ENCODE measurements around the gene KDM4B.

DNA sequence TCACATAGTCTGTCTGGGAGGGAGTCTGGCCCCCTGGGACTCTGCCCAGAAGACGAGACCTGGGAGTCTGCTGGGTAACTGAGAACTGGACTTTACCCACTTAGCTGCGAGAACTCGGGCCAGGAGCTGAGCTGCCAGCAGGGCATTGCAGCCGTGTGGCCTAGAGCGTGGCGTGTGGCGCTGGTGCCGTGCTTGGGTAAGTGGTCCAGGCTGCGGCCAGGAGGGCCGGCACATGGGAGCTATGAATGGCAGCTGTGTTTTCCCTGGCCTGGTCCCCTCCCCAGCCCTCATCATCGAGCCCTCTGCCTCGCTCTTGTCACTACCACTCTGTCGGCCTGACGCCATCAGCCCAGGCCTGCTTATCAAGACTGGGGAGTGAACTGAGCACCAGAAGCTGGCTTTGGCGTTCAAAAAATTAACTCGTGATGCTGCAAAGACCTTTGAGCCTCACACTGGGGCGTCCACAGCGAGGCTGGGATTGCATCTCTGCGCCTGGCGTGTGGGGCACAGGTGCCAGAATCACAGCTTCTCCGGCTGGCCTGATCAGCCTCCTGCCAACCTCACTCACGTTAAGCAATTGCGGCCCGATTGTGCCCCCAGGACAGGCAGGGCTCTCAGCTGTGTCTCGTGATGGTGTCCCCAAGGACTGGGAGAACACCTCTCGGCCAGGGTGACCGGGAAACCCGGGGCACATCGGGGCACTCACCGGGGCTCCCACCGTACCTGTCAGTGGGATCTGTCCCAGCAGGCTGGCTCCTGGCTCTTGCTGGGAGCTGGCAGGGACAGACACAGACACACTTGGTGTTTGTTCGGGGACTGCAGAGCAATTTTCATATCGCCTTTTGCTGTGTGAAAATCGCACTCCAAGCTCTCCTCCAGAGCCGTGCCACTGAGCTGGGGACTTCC lies 85.9 kb downstream of the KDM4B start:
- TF ChIP-seq FOXK2 (conservative IDR thresholded peaks at IDR 0.05 in 1 of 2, IDR thresholded peaks at IDR 0.05 in 1 of 2; ENCODE audit: low read depth in 2 of 2) (no peak), ZBTB1 (CRISPR knock-in tag; IDR thresholded peaks at IDR 0.05; ENCODE audit: borderline replicate concordance, low read depth) (no peak), ZNF24 (IDR thresholded peaks at IDR 0.05) (no peak), KAT7 (CRISPR knock-in tag; IDR thresholded peaks at IDR 0.05; ENCODE audit: borderline replicate concordance) (no peak), TFAM (CRISPR knock-in tag; conservative IDR thresholded peaks at IDR 0.05) (no peak), ZNF830 (CRISPR knock-in tag; IDR thresholded peaks at IDR 0.05) (no peak), MAFG (tag; conservative IDR thresholded peaks at IDR 0.05) (no peak), ZNF143 (CRISPR knock-in tag; IDR thresholded peaks at IDR 0.05) (no peak)
- TF ChIP-seq, protein P1, sequence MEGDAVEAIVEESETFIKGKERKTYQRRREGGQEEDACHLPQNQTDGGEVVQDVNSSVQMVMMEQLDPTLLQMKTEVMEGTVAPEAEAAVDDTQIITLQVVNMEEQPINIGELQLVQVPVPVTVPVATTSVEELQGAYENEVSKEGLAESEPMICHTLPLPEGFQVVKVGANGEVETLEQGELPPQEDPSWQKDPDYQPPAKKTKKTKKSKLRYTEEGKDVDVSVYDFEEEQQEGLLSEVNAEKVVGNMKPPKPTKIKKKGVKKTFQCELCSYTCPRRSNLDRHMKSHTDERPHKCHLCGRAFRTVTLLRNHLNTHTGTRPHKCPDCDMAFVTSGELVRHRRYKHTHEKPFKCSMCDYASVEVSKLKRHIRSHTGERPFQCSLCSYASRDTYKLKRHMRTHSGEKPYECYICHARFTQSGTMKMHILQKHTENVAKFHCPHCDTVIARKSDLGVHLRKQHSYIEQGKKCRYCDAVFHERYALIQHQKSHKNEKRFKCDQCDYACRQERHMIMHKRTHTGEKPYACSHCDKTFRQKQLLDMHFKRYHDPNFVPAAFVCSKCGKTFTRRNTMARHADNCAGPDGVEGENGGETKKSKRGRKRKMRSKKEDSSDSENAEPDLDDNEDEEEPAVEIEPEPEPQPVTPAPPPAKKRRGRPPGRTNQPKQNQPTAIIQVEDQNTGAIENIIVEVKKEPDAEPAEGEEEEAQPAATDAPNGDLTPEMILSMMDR (IDR thresholded peaks at IDR 0.05 in 2 of 3, conservative IDR thresholded peaks at IDR 0.05 in 1 of 3; ENCODE audit: insufficient read depth in 2 of 3, low read depth in 1 of 3, low read length in 3 of 3), result no peak
- TF ChIP-seq, protein P2, sequence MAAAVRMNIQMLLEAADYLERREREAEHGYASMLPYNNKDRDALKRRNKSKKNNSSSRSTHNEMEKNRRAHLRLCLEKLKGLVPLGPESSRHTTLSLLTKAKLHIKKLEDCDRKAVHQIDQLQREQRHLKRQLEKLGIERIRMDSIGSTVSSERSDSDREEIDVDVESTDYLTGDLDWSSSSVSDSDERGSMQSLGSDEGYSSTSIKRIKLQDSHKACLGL (CRISPR knock-in tag; IDR thresholded peaks at IDR 0.05; ENCODE audit: borderline replicate concordance, poor library complexity, severe bottlenecking), result no peak
- TF ChIP-seq, protein P3, sequence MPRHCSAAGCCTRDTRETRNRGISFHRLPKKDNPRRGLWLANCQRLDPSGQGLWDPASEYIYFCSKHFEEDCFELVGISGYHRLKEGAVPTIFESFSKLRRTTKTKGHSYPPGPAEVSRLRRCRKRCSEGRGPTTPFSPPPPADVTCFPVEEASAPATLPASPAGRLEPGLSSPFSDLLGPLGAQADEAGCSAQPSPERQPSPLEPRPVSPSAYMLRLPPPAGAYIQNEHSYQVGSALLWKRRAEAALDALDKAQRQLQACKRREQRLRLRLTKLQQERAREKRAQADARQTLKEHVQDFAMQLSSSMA (CRISPR knock-in tag; IDR thresholded peaks at IDR 0.05), result no peak
- TF ChIP-seq, protein P4, sequence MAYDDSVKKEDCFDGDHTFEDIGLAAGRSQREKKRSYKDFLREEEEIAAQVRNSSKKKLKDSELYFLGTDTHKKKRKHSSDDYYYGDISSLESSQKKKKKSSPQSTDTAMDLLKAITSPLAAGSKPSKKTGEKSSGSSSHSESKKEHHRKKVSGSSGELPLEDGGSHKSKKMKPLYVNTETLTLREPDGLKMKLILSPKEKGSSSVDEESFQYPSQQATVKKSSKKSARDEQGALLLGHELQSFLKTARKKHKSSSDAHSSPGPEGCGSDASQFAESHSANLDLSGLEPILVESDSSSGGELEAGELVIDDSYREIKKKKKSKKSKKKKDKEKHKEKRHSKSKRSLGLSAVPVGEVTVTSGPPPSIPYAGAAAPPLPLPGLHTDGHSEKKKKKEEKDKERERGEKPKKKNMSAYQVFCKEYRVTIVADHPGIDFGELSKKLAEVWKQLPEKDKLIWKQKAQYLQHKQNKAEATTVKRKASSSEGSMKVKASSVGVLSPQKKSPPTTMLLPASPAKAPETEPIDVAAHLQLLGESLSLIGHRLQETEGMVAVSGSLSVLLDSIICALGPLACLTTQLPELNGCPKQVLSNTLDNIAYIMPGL (CRISPR knock-in tag; IDR thresholded peaks at IDR 0.05), result no peak
